Stimulated activated CD8-positive, alpha-beta memory T cell treated with anti-CD3 and anti-CD28 coated beads, Interleukin-4, amount 100 ng/mL, for 1 hour (primary cell): Measurements from ENCODE around the gene PHLDB3.
"Not testable (repeated sequence)": the region's sequence is repeated elsewhere in the genome, so short reads cannot be mapped to it uniquely, and the experiment has no call there.

Experiments
- DNase-seq, 2 donors: peaks; one replicate each; pipeline ENCODE4 v3.0.0-alpha.2; 2020; ENCODE audit warnings: low read depth in 2 of 2, low spot score in 1 of 2

Gene PHLDB3

GRCh38 chr19:43504426-43505185 is at the start of gene PHLDB3:
Gene PHLDB3, minus strand, starts transcription at chr19:43504746. Its CDS starts 628 bp downstream, at chr19:43504118.
- DNase-seq, result no peak

- no peak for DNase-seq
These were observed 49.1 kb upstream of the PHLDB3 start for GRCh38 chr19:43553656-43554055.

- DNase-seq, result no peak
These were observed 48.1 kb upstream of the PHLDB3 start for GRCh38 chr19:43552616-43553015.

- no peak for DNase-seq
These were observed 47.6 kb upstream of the PHLDB3 start for GRCh38 chr19:43552198-43552450.

DNA sequence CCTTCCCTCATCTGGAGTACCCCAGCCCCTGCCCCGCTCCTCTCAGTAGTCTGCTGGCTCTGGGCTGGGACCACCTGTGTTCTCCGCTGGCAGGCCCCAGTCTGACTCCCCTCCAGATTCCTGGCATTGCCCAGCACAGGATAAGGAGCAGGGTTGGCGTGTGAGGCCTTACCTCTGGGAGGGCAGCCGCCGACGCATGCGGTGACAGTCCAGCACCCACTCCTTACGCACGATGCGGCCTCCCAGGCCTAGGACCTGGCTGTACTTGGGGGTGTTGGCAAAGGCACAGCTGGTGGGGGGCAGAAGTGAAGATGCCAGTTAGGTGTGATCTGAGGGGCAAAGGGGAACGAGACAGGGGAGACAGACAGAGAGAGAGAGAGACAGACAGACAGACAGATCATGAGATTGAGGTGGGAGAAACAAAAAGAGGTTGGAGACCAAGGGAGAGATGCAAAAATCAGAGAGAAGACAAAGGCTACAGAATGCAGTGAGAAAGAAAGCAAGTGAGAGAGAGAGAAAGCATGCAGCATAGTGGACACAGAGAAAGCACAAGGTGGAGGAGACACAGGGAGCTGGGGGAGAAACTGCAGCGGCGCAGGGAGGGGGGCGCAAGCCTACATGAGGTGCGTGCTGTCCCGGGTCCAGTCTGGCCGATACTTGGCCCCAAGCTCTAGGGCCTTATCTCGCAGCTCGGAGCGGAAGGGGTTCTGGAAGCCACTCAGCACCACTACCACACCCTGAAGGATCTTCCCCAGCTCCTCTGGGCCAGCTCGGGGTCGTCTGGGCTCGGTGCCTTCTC is 47.1 kb upstream of the PHLDB3 start:
- DNase-seq, result no peak

DNA sequence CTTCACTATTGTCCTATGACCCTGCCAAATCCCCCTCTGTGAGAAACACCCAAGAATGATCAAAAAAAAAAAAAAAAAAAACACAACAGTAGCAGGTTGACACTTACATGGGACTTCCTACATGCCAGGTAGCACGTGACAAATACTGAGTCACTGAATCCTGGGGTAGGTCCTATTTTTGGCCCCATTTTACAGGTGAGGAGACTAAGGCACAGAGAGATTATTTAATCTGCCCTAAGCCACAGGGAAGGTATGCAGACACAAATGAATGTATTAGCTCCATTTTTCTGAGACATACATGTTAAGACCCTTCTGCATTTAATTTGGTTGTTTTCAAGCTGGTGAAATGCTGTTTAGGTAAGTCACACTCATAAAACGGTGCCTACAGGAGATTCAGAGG is 44.2 kb upstream of the PHLDB3 start:
- DNase-seq, result no peak

GRCh38 chr19:43547926-43548325 is 43.4 kb upstream of the PHLDB3 start:
- not testable (repeated sequence) for DNase-seq

GRCh38 chr19:43546581-43546980 is 42.0 kb upstream of the PHLDB3 start:
- DNase-seq, result no peak

- no peak for DNase-seq
These were observed 41.4 kb upstream of the PHLDB3 start for GRCh38 chr19:43545981-43546380.

DNA sequence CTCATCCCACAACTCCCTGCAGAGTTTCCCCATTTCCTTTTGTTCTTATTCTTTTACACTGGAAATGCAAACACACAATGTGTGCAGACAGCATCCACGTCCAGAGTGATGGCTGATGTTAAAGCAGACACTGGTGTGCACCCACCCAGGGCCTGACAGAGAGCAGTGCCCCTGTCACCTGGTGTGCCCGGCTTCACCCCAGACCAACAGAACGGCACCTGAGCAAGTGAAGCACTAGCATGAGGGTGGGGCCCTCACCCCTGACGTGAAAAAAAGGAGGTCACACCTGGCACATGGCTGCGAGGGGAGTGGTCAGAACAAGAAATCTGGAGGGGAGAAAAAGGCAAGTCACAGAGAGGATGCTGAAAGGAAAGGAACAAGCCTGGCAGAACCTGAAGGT is 40.7 kb upstream of the PHLDB3 start:
- no peak for DNase-seq

DNA sequence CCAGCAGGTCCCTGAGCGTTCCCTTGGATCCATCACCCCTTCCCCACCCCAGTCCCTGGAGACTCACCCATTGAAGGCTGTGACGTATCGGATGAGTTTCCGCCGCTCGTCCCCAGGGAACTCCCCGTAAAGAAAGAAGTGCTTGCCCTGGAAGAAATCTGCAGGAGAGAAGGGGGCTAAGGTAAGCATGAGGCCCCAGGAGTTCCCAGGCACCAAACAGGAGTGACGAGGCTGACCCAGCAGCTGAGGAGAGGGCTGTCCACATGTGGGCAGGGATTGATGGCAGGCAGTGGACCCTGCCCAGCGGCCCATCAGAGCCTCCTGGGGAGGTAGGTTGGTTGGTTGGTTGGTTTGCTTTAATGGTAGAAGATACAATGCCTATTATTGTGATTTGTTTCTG is 39.5 kb upstream of the PHLDB3 start:
- DNase-seq, result no peak

GRCh38 chr19:43541920-43542650 is 37.5 kb upstream of the PHLDB3 start:
- no peak for DNase-seq

GRCh38 chr19:43540381-43540780 is 35.8 kb upstream of the PHLDB3 start:
- no peak for DNase-seq

DNA sequence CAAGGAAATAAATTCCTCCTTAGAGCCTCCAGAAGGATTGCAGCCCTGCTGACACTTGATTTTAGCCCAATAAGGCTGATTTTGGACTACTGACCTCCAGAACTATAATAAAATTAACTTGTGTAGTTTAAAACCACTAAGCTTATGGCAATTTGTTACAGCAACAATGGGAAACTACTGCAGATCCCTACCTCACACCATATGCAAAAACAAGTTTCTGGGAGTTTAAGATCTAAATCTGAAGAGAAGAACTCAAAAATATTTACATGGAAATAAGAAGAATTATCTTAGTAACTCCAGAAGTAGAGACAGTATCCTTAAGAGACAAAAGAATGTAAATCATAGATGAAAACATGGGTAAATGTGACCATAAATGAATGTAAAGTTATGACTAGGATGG is 34.4 kb upstream of the PHLDB3 start:
- DNase-seq, result no peak

DNA sequence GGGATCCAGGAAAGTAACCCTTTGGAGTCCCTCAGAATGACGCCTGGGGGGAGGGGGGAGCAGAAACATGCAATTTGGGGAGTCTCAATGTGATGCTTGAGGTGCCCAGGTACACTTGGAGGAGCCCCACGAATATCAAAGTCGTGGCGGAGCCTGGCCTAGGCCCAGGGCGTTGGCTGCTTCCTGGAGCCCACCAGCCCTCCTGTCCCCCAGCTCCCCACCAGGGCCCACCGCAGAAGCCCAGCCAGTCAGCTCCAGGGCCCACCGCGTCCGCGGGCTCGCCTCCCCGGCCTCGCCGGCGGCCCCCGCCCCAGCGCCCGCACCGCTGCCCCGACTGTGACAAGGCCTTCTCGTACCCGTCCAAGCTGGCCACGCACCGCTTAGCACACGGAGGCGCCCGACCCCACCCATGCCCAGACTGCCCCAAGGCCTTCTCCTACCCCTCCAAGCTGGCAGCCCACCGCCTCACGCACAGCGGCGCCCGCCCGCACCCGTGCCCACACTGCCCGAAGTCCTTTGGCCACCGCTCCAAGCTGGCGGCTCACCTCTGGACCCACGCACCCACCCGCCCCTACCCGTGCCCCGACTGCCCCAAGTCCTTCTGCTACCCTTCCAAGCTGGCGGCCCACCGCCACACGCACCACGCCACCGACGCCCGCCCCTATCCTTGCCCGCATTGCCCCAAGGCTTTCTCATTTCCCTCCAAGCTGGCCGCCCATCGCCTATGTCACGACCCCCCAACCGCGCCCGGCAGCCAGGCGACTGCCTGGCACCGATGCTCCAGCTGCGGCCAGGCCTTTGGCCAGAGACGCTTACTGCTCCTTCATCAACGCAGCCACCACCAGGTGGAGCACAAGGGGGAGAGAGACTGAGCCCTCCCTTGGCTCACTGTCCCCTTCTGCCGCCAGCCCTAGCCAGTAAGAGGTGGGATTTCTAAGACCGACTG is 30.5 kb upstream of the PHLDB3 start:
- no peak for DNase-seq

DNA sequence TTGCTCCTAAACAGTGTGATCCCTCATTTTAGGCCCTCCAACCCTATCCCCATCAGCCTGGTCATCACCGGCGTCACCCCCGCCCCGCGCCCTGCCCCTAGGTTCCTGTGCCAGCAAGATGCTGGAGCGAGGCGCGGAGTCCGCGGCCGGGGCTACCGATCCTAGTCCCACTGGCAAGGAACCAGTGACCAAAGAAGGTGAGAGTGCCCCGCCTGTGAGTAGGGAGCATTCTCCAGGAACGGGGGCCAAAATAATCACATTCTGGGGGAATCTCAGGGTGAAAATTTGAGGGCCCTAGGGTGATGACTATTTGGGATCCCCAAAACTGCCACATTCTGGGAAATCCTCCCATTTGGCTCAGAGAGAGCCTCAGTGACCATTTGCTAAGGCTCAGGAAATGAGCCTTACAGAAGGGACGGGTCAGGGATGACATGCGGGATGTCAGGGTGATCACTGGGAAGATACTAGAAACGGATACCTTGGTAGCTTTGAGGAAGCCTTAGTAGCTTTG is 29.8 kb upstream of the PHLDB3 start:
- no peak for DNase-seq

- DNase-seq, result peak; percentile 76 to 86
These were observed 29.2 kb upstream of the PHLDB3 start for GRCh38 chr19:43533546-43534304.

DNA sequence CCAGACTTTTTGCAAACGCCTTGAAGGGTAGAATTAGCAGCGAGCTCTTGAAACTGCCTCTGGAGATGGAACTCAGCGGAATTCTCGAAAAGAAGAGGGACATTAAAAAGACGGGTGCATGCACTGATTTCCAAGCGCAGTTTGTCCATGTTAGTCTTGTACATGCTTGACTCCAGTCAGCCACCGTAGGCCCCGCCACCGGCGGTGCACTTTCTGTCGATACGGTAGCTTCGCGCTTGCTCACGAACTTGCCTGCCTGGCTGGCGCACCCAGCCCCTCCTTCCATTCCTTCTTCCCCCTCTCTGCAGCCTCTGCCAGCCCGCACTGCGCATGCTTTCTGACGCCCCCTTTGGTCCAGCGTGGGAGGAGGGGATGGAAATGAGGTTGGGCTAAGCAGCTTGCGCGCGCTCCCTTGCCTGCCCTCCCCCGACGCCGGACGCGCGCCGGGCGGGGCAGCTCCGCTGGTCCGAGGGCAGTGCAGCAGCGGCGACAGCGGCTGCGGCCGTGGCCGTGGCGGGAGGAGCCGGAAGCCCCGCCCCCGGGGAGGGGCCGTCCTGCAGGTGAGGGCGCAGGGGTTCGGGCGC is 28.5 kb upstream of the PHLDB3 start, which contains the start of gene ZNF575:
Gene ZNF575, plus strand, starts transcription at position 227 of the 584 bp plus-strand sequence. CDS start 1,235 bp downstream, outside the sequence.
- peak; percentile 50 to 72 for DNase-seq

DNA sequence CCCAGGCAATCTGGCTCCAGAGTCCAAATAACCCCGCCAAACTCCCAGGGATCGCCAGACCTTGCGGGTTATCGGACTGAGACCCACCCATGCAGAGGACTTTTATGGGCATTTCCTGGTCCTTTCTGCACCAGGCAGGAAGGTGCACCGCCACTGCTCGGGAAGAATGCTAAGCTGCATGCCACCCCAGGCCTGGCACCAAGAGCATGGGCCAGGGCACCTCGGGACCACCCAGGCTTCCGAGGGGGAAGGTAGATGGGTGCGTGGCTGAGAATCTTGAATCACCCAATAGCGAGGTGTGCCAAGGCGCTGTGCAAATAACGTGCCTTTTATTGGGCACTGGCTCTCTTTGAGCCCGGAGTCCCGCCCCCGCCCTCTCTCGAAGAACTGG is 28.0 kb upstream of the PHLDB3 start:
- DNase-seq, result no peak
